Activated CD4-positive, alpha-beta T cell treated with anti-CD3 and anti-CD28 coated beads, Interleukin-2, amount 50 U/mL, for 4 hours (primary cell): Measurements from ENCODE around the gene EVC.
"Not testable (repeated sequence)": the region's sequence is repeated elsewhere in the genome, so short reads cannot be mapped to it uniquely, and the experiment has no call there.

Experiments used
- DNase-seq, 2 experiments: peaks; one replicate each; pipeline ENCODE4 v3.0.0-alpha.2; 2020

The EVC gene

DNA sequence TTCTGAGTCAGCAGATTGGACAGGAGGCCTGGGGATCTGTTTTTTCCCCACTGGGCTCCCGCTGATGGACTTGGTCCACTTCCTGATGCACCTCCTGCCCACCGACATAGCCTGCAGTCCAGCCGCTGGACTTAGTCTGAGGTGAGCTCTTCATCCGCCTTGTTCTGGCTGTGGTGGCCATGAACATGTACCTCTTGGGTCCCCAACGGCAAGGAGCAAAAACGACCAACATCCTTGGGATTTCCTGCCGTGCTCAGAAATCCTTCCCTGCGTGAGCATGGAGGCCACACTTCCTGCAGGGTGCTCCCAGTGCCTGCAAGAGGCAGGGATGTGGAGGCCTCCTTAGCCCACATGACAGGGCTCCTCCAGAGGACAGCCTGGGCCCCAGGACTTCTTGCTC is 105.1 kb downstream of the EVC start:
- DNase-seq: no peak

DNA sequence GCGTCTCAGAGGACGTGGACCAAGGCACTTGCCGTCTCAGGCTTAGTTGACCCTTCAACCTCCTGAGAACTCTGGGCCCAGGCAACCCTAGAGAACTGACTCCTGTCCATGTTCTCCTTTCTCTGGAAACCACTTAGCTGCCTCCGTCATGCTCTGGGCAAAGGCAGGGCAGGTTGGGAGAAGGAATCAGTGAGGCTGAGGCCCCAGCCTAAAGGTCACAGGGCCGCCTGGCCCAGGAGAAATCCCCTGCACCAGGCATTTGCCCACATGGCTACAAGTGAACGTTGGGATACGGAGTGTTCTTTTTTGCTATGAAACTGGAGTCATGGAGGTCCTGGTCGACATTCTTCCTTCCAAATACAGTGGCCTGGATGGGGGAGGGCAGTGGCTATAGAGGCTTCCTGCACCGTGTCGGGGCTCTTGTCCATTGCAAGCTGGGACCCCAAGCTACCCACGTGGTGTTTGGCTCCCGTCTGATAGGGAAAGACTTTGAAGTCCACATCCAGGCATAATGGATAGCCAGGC is 105.9 kb downstream of the EVC start:
- DNase-seq: no peak

DNA sequence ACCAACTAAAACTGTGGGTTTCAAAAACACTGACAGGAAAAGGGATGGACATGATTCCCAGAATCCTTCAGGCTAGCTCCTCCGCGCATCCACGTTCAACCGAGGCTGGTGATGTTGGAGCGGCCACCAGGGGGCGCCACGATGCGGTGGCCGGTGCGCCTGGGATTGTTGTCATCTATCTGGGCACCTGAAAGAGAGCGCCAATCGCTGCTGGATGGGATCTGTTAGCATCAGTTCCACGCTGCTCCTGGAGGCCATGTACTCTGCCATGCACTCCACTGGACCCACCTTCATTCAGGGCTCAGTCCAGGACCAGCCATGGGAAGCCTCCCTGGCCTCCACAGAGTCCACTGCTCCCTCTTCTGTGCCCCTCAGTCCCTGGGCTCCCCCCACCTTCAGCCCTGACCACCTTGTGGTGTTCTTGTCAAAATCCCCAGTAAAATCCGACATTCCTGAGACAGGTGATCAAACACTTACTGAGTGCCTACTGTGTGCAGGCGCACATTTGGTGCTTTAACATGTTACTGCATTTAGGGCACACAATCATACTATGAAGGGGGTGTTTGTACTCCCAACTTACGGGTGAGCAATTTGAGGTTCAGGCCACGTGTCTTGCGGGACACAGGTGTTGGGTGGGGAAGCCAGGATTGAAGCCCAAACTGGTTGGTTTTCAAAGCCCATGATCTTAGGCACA is 110.8 kb downstream of the EVC start:
- no peak for DNase-seq

DNA sequence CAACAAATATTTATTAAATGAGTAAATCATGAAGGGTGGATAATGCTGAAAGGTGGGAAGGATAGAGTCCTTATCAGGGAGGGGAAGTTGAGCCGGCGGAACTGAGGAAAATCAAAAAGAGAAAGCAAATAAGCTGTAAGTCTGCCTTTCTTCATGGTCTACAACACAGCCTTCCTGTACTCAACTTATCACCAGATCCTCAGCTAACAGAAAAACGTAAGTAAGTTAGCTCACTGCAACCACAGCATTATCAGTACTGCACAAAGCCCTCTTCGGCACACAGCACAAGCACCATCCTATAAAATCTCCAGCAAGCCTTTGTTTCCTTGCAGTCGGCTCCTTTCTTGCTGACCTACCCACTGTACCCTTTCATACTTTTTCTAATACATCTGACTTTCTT is 111.6 kb downstream of the EVC start:
- DNase-seq: no peak

DNA sequence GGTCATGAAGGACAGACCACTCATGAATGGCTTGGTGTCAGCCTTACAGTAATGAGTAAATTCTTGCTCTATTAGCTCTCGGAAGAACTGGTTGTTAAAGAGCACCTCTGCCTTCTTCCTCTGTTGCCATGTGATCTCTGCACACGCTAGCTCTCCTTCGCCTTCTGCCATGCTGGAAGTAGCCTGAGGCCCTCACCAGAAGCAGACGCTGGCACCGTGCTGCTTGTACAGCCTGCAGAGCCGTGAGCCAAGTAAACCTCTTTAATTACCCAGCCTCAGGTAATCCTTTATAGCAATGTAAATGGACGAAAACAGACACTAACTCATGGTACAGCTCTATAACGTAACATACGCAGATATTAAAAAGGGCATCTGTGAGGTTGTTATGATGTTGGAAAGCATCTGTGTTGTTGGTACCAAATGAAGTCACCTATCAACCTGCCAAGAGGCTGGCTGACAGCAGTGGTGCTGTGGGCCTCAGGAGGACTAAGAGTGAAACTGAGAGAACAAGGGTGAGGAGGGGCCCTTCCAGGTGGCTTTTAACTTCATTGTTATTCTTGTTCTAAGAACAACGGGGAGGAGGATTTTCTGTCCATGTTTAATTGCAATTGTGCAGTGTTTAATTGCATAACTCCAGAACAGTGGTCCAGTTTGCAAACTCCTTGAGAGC is 112.7 kb downstream of the EVC start:
- no peak for DNase-seq

DNA sequence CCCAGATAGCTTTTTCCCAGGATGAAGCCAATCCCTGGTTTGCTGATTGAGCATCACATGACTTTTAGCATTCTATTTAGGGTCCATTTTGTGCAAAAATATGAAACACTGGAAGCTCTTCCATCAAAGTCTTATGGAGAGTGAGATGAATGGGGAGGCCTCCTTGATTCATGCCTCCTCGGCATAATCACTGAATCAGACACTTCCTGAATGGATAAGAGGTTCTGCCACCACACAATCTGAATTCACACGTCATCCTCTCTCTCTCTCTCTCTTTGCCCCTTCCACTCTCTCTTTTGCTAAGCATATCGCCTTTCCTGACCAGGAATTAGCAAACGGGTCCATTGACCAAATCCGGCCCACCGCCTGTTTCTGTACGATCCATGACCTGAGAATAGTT is 113.2 kb downstream of the EVC start:
- no peak for DNase-seq

DNA sequence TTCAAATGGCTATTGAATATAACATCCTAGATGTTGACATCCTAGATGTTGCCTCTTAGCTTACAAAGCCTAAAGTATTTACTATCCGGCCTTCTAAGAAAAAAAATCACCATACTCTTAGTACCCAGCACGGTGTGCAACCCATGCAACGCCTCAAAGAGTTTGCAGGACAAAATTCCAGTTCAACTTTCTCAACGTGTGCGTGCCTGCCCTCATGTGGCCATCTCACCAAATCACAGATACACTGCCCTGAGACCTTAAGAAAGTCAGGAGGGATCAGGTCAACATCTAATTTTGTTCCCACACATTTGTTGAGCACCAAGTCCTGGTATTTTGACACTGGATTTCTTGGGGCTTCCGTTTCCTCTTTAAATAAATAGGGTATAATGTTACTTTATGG is 113.6 kb downstream of the EVC start:
- DNase-seq: no peak

DNA sequence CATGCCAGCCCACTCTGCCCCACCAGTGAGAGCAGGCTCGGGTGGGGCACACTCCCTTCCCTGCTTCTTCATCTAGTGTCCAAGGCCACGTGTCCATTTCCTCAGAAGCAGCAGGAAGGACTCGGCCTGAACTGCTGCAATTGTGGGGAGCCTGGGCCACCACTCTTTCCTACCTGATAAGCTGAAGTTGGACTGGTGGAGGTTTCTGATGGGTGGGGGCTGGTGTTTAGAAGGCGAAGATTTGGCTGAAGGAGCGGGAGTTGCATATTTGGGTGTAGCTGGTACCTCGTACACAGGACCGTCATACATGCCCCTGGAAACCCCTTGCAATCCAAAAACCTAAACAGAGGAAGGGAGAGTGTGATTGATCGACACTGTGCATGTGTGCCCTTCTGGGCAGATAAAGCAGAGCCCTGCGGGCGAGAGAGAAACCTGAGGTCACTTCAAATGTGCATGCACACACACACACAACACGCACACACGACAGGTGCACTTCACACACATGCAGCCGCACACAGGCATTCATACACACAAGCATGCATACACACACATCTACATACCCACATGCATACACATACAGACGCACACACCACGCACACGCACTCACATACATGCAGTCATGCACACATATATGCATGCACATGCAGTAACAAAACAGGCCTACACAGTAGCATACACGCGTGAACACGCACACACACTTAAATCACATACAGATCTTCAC is 114.5 kb downstream of the EVC start:
- DNase-seq: no peak

DNA sequence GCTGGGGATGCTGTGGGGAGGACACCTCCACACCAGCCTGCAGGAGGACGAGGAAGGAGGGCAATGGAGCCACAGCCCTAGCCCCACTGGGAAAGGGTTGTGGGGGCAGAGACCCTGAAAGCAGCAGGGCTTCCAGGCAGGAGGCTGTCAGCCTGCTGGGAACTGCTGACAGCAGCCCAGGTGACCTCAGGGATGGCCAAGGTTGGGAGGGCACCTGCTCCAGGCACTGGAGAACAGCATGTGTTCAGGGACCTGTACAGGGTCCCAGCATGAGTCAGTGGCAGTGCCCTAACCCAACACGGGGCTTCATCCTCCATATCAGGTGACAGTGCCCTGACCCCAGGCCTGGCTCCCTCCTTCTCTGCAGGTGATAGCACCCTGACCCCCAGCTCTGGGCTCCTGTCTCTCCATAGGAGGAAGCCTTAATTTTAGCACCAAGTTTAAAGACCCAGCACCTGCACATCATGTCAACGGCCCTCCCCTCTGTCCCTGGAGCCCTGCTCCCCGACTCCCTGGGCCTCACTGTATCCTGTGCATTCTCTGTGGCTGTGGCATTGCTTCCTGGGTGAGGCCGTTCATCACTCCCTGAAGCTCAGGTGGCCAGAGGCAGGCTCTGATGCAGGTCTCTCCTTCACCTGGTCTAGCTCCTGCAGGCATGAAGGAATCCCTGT is 115.6 kb downstream of the EVC start:
- DNase-seq: no peak

DNA sequence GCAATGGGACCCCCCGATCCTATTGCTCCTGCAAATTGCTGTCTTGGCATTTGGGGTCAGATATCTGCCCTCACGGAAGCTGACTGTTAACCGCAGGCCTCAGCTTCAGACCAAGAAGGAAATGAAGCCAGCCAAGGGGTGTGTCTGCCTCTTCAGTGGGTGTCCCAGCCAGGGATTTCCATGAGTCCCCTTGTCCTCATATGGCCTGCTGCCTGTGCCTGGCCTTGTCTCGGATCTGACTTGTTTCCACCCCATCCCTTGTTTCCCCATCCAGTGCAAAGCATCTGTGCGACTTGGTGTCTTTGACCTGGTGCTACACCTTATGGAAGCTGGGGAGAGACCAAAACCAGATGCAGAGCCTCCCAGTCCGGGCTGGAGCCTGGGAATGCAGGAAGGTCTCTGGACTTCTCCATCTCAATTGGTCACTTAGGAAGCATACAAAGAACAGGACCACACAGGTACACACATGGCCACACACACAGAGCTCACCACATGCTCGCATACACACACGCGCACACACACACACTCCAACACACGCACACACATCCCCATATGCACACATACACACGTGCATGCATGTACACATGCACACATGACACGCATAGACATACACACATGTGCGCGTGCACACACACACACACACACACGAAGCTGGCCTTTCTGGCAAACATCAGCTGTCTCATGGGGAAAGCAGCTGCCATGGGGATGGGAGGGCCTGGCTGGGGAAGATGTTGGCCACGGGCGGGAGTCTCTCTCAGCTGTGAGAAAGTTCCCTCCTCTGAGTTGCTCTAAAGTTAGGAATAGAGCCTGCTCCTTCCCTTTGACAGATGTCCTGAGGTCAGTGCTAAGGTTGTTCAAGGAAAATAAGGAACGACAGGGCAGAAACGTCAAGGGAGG is 116.4 kb downstream of the EVC start:
- DNase-seq: no peak

DNA sequence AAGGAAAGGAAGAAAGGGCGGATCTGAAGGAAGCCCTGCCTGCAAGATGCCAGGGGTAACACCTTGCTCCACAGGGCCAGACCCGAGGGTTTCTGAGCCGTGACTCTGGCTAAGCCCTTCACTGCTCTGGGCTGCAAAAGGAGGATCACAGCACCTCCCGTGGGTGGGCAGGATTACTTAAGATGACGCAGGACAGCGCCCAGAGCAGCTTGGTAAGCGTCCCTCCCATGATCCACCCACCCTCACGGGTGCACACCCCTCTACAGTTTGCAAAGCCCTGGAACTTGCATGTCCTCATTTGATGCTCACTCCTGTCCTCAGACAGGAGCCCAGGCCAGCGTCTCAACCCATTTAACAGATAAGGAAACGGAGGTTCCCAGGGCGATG is 117.0 kb downstream of the EVC start:
- no peak for DNase-seq

DNA sequence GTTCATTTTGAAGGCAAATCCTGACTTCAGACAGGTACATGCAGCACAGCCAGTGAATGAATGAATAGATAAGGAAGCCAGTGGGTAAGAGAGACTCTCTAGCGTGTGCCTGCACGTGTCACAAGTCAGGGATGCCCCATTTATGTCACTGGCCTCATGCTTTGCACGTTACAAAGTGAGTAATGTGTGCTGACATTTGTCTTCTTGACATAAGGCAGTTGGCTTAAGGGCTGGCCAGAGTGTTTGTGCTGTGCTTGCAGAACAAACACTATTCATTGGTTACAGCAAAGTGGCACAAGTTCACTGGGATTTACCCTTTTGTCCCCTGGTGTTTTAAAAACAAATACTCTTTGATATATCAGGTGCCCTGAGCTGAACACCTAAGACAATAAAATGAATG is 125.9 kb downstream of the EVC start:
- DNase-seq: no peak

DNA sequence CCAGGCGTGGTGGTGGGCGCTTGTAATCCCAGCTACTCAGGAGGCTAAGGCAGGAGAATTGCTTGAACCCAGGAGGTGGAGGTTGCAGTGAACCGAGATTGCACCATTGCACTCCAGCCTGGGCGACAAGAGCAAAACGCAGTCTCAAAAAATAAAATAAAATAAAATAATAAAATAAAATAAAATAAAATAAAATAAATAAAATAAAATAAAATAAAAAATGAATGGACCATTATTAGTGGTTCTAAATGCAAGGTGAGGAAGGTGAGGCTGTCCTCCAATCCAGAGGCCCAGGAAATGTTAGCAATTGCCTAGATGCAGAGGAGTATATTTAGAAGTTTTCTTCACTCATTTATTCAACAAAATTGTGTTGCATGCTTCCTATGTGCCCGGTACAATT is 126.5 kb downstream of the EVC start:
- not testable (repeated sequence) for DNase-seq

DNA sequence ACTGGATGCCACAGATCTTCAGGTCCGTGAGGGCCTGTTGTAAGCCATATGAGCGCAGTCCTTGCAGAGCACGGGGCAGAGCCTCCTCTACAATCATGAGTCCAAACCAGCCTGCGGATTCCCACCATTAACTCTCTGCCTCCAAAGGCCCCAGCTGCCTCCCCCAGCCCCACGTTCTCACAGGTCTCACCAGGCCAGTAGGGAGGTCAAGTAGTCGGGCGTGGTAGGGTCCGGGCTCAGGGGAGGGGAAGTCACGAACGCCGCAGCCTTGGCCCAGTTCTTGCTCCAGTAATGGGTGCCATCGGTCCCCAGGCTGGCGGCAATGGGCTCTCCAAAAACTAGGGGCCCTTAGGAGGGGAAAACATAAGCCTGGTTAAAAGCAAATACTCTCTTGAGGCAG is 128.3 kb downstream of the EVC start:
- no peak for DNase-seq

DNA sequence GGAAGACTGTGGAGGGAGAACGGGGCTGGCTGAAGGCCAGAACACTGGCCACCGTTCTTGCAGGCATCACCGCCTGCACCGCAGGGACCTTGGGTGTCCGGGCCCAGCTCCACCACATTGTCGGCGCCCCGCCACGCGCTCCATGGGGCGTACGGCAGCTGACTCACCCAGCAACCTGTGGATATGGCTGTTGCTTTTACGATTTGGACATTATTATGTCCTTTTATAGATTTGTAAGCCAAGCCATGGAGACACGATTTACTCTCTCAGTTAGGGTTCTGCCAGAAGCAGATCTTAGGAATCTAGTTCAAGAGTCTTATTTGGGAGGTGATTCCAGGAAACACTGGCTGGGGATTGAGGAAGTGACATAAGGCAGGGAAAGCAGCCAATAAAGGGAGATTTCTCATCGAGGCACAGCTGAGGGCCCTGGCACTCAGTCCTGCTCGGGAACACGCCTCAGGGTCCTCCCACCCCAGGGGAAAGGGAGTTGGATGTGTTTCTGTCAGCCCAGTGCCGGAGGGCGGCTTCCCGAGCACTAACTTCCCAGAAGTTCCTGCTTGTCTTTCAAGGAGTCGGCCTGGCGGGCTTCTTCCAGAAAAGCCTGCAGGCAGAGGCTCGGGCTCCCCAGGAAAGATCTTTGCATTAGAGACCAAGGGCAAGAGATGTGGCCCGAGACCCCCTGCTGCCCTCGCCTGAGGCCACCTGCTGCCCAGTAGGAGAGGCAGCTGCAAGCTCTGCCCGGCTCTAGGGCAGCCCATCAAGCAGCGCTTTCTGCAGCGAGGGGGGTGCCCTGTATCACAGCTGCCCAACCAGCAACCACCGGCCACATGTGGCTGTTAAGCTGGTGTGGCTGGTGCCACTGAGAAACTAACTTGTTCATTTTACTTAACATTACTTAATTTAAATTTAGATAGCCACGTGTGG is 129.0 kb downstream of the EVC start:
- DNase-seq: no peak

DNA sequence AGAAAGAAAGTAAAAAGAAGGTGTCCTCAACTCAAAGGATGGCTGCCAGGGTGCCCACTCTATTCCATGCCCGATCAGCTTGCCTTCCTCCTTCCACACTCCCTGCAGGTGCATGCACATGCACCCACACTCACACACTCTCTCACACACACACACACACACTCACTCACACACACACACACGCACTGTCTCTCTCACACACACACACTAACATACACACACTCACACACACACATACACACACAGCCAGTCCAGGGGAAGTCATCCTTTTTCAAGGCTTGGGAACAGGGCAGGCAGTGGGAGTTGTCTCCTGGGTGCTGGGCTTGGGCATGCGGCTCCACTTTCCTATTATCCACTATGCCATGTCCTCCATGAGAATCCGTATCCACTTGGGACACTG is 131.5 kb downstream of the EVC start:
- DNase-seq: no peak

DNA sequence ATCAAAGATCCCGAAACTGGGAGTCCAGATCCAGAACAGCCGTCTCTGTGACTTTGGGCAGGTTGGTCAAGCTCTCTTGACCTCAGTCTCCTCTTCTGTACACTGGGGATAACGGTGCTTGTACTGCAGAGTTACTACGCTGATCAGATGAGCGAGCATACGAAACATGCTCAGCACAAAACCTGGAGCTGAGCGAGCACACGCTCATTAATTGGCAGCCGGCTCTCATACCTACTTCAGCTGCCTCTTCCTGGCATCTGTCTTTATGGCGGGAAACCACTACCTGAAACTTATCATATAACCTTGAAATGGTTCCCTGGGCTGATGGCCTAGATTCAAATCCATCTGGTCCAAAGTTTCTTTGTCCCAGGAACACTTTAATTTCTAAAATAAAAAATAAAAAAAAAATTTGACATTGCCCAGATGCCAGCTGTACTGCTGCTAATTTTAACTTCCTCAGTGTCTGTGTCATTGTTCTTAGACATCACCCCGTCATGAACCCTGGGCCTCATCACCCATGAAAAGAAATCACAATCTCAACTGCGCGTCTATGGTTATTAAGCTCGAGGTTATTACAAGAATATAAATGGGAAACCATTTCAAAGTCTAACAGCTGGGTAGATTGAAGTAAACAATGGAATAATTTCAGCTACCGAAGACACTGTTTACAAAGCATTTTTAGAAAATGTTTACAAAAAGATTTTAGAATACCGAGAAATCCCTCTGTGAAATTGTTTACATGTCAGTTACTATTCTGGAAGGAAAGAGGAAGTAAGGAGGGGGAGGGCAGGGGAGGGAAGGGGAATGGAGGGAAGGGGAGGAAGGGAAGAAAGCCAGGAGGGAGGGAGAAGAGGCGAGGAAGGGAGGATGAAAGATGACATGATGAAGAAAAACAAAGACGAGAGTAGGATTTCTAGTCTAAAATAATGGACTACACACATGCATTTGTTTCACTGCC is 132.9 kb downstream of the EVC start:
- DNase-seq: no peak

DNA sequence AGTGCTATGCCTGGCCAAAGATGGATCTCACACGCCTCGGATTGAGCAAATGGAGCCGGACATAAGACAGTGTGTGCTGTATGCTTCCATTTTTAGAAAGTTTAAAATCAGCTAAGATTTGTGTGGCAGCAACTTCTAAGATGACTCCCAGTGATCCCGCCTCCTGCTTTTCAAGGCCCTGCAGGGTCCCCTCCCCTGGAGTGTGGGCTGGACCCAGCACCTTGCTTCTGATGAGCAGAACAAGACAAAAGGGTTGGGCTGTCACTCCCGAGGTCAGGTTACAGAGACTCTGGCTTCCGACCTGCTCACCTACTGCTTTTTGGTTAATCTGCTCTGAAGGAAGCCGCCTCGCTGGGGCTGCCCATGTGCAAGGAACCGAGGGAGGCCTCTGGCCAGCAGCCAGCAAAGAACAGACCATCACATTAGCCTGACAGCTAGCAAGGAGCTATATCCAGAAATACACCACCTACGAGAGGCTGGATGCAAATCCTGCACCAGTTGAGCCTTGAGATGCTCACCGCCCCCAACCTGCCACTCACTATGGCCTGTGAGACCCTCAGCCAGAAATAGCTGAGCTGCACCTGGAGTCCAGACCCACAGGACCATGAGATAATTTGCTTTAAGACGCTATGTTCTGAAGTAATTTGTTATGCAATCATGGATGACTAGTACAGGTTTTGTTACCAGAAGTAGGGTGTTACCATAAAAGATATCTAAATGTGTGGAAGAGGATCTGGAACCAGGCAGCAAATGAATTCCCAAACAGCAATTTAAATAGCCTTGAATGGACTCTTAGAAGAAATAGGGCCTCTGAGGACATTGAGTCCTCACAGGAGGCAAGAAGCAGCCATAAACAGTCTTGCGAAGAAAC is 134.3 kb downstream of the EVC start:
- no peak for DNase-seq
